Keratinocyte (primary cell): Measurements from ENCODE around the gene ASB6.

Experiments
- CTCF ChIP-seq, 3 experiments: IDR thresholded peaks in 1 of 3; conservative IDR thresholded peaks in 1 of 3; optimal IDR thresholded peaks in 1 of 3; 2 replicates in 2 of 3; 3 replicates in 1 of 3; pipeline versions ENCODE3 to v1.5.1; 2011; ENCODE audit warnings: low read length in 3 of 3, mild to moderate bottlenecking in 3 of 3, moderate library complexity in 2 of 3, control low read depth in 1 of 3, inconsistent platforms in 1 of 3; ENCODE audit not compliant: insufficient read depth in 2 of 3; ENCODE audit errors: extremely low read depth in 1 of 3
- EZH2 ChIP-seq: IDR thresholded peaks from one replicate; pipeline ENCODE4 v1.6.1; 2012; ENCODE audit warnings: inconsistent platforms, mild to moderate bottlenecking, low read length, moderate library complexity

- no peak for TF ChIP-seq EZH2
- no peak for TF ChIP-seq CTCF (optimal IDR thresholded peaks at IDR 0.05 in 1 of 3, IDR thresholded peaks at IDR 0.05 in 1 of 3, conservative IDR thresholded peaks at IDR 0.05 in 1 of 3; ENCODE audit: extremely low read depth in 1 of 3, insufficient read depth in 2 of 3, low read length in 3 of 3)
Measured at GRCh38 chr9:129604056-129604765, 37.7 kb downstream of the ASB6 start.
